Lower leg skin (tissue), 4 donors: Measurements from ENCODE around the gene STRA6. TPM values are rescaled to one million over a fixed set of nuclear protein-coding genes. Genes with fewer than 3 reads are reported as not detected.

Source experiments
- DNase-seq, 2 donors: peaks; one replicate each; pipeline ENCODE4 v3.0.0-alpha.2; 2019; ENCODE audit warnings: low spot score in 2 of 2
- H3K4me3 ChIP-seq: fragments of 200-600 bp; sonication (generic); 2 replicates; pipeline ENCODE4 v1.5.1; 2017; ENCODE audit warnings: mild to moderate bottlenecking, low read depth; ENCODE audit not compliant: poor library complexity, severe bottlenecking
- POLR2A ChIP-seq, 2 donors: fragments of 450-650 bp; IDR thresholded peaks; one replicate each; pipeline ENCODE4 v1.6.1; 2016 to 2017; ENCODE audit warnings: antibody characterized with exemption in 2 of 2, mild to moderate bottlenecking in 1 of 2, moderate library complexity in 1 of 2
- WGBS, 2 donors: methylation state at CpG; one replicate each; pipeline ENCODE4 v1.1.5; 2018; 5-methylcytosine and 5-hydroxymethylcytosine counted together
- intact Hi-C: fragments of 100-400 bp; cut with DNase I; formaldehyde crosslinking; loops from one replicate; pipeline ENCODE4 v1.15.0; 2023; ENCODE audit warnings: low total_unique reads
- total RNA-seq, 4 donors: library from RNA; depleted of rRNA; stranded (reverse); fragments of >200 nt; gene quantifications; one replicate each; pipeline ENCODE4 v1.1.0, GENCODE V29; 2016
- TF ChIP-seq, protein P1 (sequence below), 3 donors: fragments of 450-650 bp; IDR thresholded peaks; one replicate each; pipeline ENCODE4 v1.5.1; 2016; ENCODE audit warnings: antibody characterized with exemption in 3 of 3, mild to moderate bottlenecking in 3 of 3, moderate library complexity in 2 of 3

STRA6 gene, protein sequence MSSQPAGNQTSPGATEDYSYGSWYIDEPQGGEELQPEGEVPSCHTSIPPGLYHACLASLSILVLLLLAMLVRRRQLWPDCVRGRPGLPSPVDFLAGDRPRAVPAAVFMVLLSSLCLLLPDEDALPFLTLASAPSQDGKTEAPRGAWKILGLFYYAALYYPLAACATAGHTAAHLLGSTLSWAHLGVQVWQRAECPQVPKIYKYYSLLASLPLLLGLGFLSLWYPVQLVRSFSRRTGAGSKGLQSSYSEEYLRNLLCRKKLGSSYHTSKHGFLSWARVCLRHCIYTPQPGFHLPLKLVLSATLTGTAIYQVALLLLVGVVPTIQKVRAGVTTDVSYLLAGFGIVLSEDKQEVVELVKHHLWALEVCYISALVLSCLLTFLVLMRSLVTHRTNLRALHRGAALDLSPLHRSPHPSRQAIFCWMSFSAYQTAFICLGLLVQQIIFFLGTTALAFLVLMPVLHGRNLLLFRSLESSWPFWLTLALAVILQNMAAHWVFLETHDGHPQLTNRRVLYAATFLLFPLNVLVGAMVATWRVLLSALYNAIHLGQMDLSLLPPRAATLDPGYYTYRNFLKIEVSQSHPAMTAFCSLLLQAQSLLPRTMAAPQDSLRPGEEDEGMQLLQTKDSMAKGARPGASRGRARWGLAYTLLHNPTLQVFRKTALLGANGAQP
- under 1 TPM in 1 of 4 donors, not detected in 3; 0.52 TPM for total RNA-seq

DNA sequence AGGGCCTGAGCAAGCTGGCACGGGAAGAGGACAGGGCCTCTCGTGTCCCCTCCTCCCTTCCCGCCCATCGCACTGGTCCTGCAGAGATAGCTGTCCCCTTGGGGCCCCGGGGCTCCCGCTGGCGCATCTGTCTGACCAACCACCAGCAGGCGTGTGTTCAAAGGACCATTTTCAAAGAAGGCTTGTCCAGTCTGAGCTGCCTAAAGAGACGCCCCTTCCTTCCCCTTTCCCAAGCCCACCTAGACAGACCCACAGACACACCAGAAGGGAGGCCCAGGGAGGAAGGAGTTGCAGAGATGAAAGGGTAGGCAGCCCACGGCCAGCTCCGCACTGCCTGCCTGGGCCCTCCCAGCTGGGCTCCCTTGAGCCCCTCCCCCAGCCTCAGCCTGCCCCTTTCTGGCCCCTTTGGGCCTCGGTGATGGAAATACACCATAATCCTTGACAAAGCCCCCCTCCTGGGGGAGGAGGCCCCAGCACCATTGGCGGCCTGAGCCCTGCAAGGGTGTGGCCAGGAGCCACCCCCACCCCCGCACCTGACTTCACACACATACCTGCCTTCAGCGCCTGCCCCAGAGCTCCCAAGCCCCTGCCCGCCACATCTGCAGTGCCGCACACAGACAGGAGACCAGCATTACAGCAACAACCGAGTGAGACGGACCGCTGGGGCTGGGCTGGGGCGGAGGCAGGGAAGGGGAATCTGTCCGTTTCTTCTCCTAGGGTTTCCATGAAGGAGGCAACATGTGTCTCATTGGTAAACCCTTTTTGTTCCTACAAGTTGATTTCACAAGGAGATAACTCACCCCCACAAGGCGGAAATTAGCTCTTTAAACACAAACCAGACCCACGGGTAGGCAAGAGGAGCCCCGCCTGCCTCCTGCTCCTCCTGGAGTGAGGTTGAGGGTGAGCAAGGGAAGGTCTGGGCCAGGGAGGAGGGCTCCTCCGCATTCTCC lies at the start of gene STRA6:
STRA6 (minus strand) TSS at position 336 of the 950 bp plus-strand sequence. CDS start 520 bp downstream, outside the sequence.
- intact Hi-C loops = no loop called here
- no peak within 1 kb of the TSS for H3K4me3 ChIP-seq

DNA sequence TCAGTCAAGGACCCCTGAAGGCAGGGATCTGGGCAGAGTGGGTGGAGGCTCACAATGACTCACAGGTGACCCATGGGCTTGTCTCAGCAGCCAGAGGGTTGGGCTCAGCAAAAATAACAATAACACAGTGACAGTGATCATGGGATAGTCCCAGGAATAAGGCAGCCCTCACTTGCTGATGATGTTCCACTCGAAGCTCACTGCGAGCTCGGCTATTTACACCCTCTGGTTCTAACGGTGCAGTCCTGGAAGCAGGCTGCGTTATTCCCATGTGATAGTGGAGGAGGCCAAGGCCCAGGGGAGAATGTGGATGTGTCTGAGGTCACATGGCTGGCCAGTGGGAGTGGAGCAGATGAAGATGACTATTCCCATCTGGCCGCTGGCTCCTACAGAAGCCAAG lies 49.7 kb upstream of the STRA6 start:
- intact Hi-C loops = no loop called here
- WGBS, 2 donors = 87 to 89% methylated on average over 6 of the region's 6 CpGs
- DNase-seq = no peak
- TF ChIP-seq, protein P1, sequence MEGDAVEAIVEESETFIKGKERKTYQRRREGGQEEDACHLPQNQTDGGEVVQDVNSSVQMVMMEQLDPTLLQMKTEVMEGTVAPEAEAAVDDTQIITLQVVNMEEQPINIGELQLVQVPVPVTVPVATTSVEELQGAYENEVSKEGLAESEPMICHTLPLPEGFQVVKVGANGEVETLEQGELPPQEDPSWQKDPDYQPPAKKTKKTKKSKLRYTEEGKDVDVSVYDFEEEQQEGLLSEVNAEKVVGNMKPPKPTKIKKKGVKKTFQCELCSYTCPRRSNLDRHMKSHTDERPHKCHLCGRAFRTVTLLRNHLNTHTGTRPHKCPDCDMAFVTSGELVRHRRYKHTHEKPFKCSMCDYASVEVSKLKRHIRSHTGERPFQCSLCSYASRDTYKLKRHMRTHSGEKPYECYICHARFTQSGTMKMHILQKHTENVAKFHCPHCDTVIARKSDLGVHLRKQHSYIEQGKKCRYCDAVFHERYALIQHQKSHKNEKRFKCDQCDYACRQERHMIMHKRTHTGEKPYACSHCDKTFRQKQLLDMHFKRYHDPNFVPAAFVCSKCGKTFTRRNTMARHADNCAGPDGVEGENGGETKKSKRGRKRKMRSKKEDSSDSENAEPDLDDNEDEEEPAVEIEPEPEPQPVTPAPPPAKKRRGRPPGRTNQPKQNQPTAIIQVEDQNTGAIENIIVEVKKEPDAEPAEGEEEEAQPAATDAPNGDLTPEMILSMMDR (IDR thresholded peaks at IDR 0.05) = no peak
- no peak for TF ChIP-seq POLR2A (IDR thresholded peaks at IDR 0.05)
- H3K4me3 ChIP-seq = no peak overlapping the region

More for the DNA sequence above, at the start of gene STRA6:
- DNase-seq = no peak
- WGBS, 2 donors = 54 to 55% methylated on average over 26 of the region's 26 CpGs
- TF ChIP-seq POLR2A (IDR thresholded peaks at IDR 0.05) = no peak
- TF ChIP-seq, protein P1 (IDR thresholded peaks at IDR 0.05) = no peak

DNA sequence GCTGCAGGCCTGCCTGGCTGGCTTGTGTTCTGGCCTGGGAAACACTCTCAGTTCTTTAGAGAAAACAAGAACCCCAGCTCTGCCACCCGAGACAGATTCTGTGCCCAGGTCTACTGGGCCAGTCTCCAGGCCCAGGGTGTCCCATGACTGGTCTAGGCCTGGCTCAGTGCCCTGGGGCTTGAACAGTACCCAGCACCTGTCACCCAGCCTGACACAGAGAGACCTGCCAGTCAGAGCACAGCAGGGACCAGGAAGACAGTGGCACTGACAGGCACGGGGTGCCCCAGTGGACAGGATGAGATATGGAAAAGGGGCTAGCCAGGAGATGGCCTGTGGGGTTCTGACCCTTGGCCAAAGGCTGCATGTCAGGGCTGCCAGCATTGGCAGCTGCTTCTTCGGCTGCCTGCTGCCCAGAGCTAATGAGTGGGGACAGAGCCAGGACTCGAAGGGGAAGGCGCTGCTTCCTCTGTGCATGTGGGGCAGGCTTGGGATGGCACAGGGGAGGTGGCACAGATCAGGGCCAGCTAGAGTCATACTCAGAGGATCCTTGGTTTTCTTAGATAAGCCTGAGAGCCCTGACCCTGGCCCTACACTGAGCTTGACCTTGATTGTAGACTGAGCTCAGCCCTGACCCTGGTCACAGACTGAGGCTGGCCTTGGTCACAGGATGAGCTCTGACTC lies 48.7 kb upstream of the STRA6 start:
- no peak for TF ChIP-seq POLR2A (IDR thresholded peaks at IDR 0.05)
- TF ChIP-seq, protein P1 (IDR thresholded peaks at IDR 0.05) = no peak
- intact Hi-C loops = no loop called here
- no peak for DNase-seq
- no peak overlapping the region for H3K4me3 ChIP-seq
- WGBS, 2 donors = 54% methylated on average over 4 to 5 of the region's 5 CpGs

DNA sequence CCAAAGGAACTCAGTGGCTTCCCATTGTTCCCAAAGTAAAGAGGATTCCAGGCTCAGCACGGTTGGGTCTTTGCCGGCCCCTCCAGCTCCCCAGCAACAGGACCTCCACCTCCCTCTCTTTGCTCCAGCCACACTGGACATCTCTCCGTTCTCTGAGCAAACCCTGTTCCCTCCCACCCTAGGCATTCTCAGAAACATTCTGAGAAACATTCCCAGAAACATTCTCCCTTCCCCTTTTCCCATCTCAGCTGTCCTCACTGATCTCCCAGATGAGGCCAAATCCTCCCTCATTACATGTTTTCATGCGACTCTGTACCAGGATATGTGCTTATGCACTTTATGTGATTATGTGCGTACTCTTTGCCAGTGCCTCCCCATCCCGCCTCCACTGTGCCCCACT lies 47.7 kb upstream of the STRA6 start:
- WGBS, 2 donors = 85 to 91% methylated on average over 6 of the region's 6 CpGs

More for the DNA sequence above, 47.7 kb upstream of the STRA6 start:
- DNase-seq = no peak
- intact Hi-C loops = no loop called here
- no peak for TF ChIP-seq POLR2A (IDR thresholded peaks at IDR 0.05)
- TF ChIP-seq, protein P1 (IDR thresholded peaks at IDR 0.05) = no peak
- H3K4me3 ChIP-seq = no peak overlapping the region
